Trophoblast cell (in vitro differentiated cells and primary cell): ENCODE data around the gene MINDY4B.

Experiments
- DNase-seq, 2 donors: peaks; one replicate each; pipeline ENCODE4 v3.0.0-alpha.2; 2016
- H2AFZ ChIP-seq: 2 replicates; pipeline ENCODE4 v1.6.1; 2013; ENCODE audit warnings: low read length, moderate library complexity, mild to moderate bottlenecking; ENCODE audit not compliant: insufficient read depth, poor library complexity
- H2AK5ac ChIP-seq: 2 replicates; pipeline ENCODE4 v1.6.1; 2013; ENCODE audit warnings: mild to moderate bottlenecking, low read length
- H2BK120ac ChIP-seq: 2 replicates; pipeline ENCODE4 v1.6.1; 2013; ENCODE audit warnings: low read length, mild to moderate bottlenecking, moderate library complexity; ENCODE audit not compliant: insufficient read depth, poor library complexity
- H2BK12ac ChIP-seq: 2 replicates; pipeline ENCODE4 v1.6.1; 2013; ENCODE audit warnings: mild to moderate bottlenecking, low read length, moderate library complexity
- H2BK5ac ChIP-seq: 2 replicates; pipeline ENCODE4 v1.6.1; 2013; ENCODE audit warnings: low read length, low read depth, moderate library complexity, mild to moderate bottlenecking; ENCODE audit not compliant: poor library complexity
- H3K14ac ChIP-seq: 2 replicates; pipeline ENCODE4 v1.6.1; 2013; ENCODE audit warnings: mild to moderate bottlenecking, low read length
- H3K18ac ChIP-seq: 2 replicates; pipeline ENCODE4 v1.6.1; 2013; ENCODE audit warnings: mild to moderate bottlenecking, low read length
- H3K23ac ChIP-seq: 2 replicates; pipeline ENCODE4 v1.6.1; 2013; ENCODE audit warnings: low read length
- H3K27ac ChIP-seq: 2 replicates; pipeline ENCODE4 v1.5.1; 2013; ENCODE audit warnings: low read depth, mild to moderate bottlenecking, inconsistent platforms, low read length, moderate library complexity
- H3K27me3 ChIP-seq: 2 replicates; pipeline ENCODE4 v1.6.1; 2013; ENCODE audit warnings: inconsistent platforms, mild to moderate bottlenecking, low read length, moderate library complexity; ENCODE audit not compliant: insufficient read depth
- H3K36me3 ChIP-seq, 2 experiments: 1 replicate in 1 of 2; 2 replicates in 1 of 2; pipeline ENCODE4 v1.6.1; 2013; ENCODE audit warnings: low read length in 2 of 2, mild to moderate bottlenecking in 2 of 2, moderate library complexity in 1 of 2; ENCODE audit not compliant: insufficient read depth in 2 of 2, control insufficient read depth in 1 of 2
- H3K4ac ChIP-seq: 2 replicates; pipeline ENCODE4 v1.6.1; 2013; ENCODE audit warnings: low read depth, mild to moderate bottlenecking, low read length, moderate library complexity
- H3K4me1 ChIP-seq, 2 experiments: 1 replicate in 1 of 2; 2 replicates in 1 of 2; pipeline ENCODE4 v1.6.1; 2013; ENCODE audit warnings: low read length in 2 of 2, mild to moderate bottlenecking in 2 of 2, moderate library complexity in 1 of 2; ENCODE audit not compliant: insufficient read depth in 2 of 2, control insufficient read depth in 1 of 2
- H3K4me2 ChIP-seq: 2 replicates; pipeline ENCODE4 v1.6.1; 2013; ENCODE audit warnings: inconsistent platforms, mild to moderate bottlenecking, low read length, moderate library complexity
- H3K4me3 ChIP-seq: 2 replicates; pipeline ENCODE4 v1.5.1; 2013; ENCODE audit warnings: mild to moderate bottlenecking, low read depth, low read length, inconsistent platforms
- H3K79me1 ChIP-seq: one replicate; pipeline ENCODE4 v1.6.1; 2013; ENCODE audit warnings: low read length
- H3K79me2 ChIP-seq: 2 replicates; pipeline ENCODE4 v1.6.1; 2013; ENCODE audit warnings: low read length, mild to moderate bottlenecking; ENCODE audit not compliant: control insufficient read depth, insufficient read depth, poor library complexity
- H3K9ac ChIP-seq: 2 replicates; pipeline ENCODE4 v1.6.1; 2013; ENCODE audit warnings: mild to moderate bottlenecking, low read length
- H3K9me3 ChIP-seq: 2 replicates; pipeline ENCODE4 v1.6.1; 2013; ENCODE audit warnings: low read depth, mild to moderate bottlenecking, control low read depth, inconsistent platforms, low read length; ENCODE audit not compliant: insufficient read depth
- H4K12ac ChIP-seq: 2 replicates; pipeline ENCODE4 v1.6.1; 2013; ENCODE audit warnings: low read depth, mild to moderate bottlenecking, low read length, moderate library complexity
- H4K8ac ChIP-seq: 2 replicates; pipeline ENCODE4 v1.6.1; 2013; ENCODE audit warnings: low read depth, mild to moderate bottlenecking, low read length, moderate library complexity
- H4K91ac ChIP-seq: one replicate; pipeline ENCODE4 v1.6.1; 2013; ENCODE audit warnings: low read depth, mild to moderate bottlenecking, low read length, moderate library complexity
- WGBS: extraction: QIAGEN DNeasy Blood & Tissue Kit; methylation state at CpG from one replicate; pipeline ENCODE4 v1.1.7; 2013; ENCODE audit warnings: missing lambda C conversion rate; ENCODE audit not compliant: insufficient read length, insufficient coverage; ENCODE audit errors: extremely low coverage; 5-methylcytosine and 5-hydroxymethylcytosine counted together

Gene MINDY4B

GRCh38 chr3:150840802-150841515, 64.3 kb downstream of the MINDY4B start:
- Histone ChIP-seq H3K9me3 (no peaks in the 10 kb centered on the region), H3K27me3 (no peaks in the 10 kb centered on the region), H2AFZ (no peak overlapping the region), H3K36me3 (no peaks in the 10 kb centered on the region), H3K4me1 (no peaks in the 10 kb centered on the region), H3K79me2 (no peaks in the 10 kb centered on the region), H4K8ac (no peak overlapping the region), H4K12ac (no peak overlapping the region), H3K27ac (no peak overlapping the region), H2BK120ac (no peak overlapping the region), H3K23ac (no peak overlapping the region), H3K18ac (no peak overlapping the region), H3K4me2 (no peak overlapping the region), H3K4me3 (no peak overlapping the region), H3K14ac (no peak overlapping the region), H3K79me1 (no peaks in the 10 kb centered on the region), H3K9ac (no peak overlapping the region), H2BK5ac (no peak overlapping the region), H4K91ac (no peak overlapping the region), H3K4ac (no peak overlapping the region), H2BK12ac (no peak overlapping the region), H2AK5ac (no peak overlapping the region)
- DNase-seq, result no peak
- WGBS, result no CpG with 5 or more reads among the region's 4 CpGs

- peaks cover 2 to 4% of the 10 kb centered on the region in 2 experiments for H3K4me1 ChIP-seq
- no peaks in the 10 kb centered on the region for H3K27me3 ChIP-seq
- H2BK12ac ChIP-seq, result no peak overlapping the region
- H3K4me3 ChIP-seq, result no peak overlapping the region
- H2AK5ac ChIP-seq, result no peak overlapping the region
- DNase-seq, result no peak
- H3K9me3 ChIP-seq, result no peaks in the 10 kb centered on the region
- no peak overlapping the region for H2BK120ac ChIP-seq
- no peak overlapping the region for H3K14ac ChIP-seq
- no peak overlapping the region for H3K18ac ChIP-seq
- H3K79me2 ChIP-seq, result no peaks in the 10 kb centered on the region
- no peak overlapping the region for H4K8ac ChIP-seq
- no peak overlapping the region for H2AFZ ChIP-seq
- WGBS, result 100% methylated on average over 6 of the region's 7 CpGs
- no peak overlapping the region for H3K4ac ChIP-seq
- H3K9ac ChIP-seq, result no peak overlapping the region
- no peak overlapping the region for H3K4me2 ChIP-seq
- no peak overlapping the region for H3K27ac ChIP-seq
- no peaks in the 10 kb centered on the region for H3K36me3 ChIP-seq
- H2BK5ac ChIP-seq, result no peak overlapping the region
- H4K12ac ChIP-seq, result no peak overlapping the region
- H3K79me1 ChIP-seq, result no peaks in the 10 kb centered on the region
- H4K91ac ChIP-seq, result no peak overlapping the region
- H3K23ac ChIP-seq, result no peak overlapping the region
These were observed 74.5 kb downstream of the MINDY4B start for GRCh38 chr3:150830745-150831144.

GRCh38 chr3:150830094-150830681, 75.1 kb downstream of the MINDY4B start:
- Histone ChIP-seq H3K79me2 (no peaks in the 10 kb centered on the region), H3K27me3 (no peaks in the 10 kb centered on the region), H3K79me1 (no peaks in the 10 kb centered on the region), H3K27ac (no peak overlapping the region), H2BK5ac (no peak overlapping the region), H3K9me3 (no peaks in the 10 kb centered on the region), H4K91ac (no peak overlapping the region), H3K4me3 (no peak overlapping the region), H3K36me3 (no peaks in the 10 kb centered on the region), H3K9ac (no peak overlapping the region), H4K12ac (no peak overlapping the region), H3K4me2 (no peak overlapping the region), H3K14ac (no peak overlapping the region), H4K8ac (no peak overlapping the region), H2BK120ac (no peak overlapping the region), H3K4me1 (peaks cover 2 to 4% of the 10 kb centered on the region in 2 experiments), H3K18ac (no peak overlapping the region), H2AFZ (no peak overlapping the region), H3K4ac (no peak overlapping the region), H2BK12ac (no peak overlapping the region), H2AK5ac (no peak overlapping the region), H3K23ac (no peak overlapping the region)
- DNase-seq, result peak; percentile 1 to 40
- WGBS, result no CpG with 5 or more reads among the region's 6 CpGs

- H3K4ac ChIP-seq, result no peak overlapping the region
- no peaks in the 10 kb centered on the region for H3K9me3 ChIP-seq
- no peaks in the 10 kb centered on the region for H3K36me3 ChIP-seq
- no peak overlapping the region for H2AFZ ChIP-seq
- no peak overlapping the region for H3K18ac ChIP-seq
- H3K79me1 ChIP-seq, result no peaks in the 10 kb centered on the region
- no peak overlapping the region for H4K8ac ChIP-seq
- no peak overlapping the region for H3K4me2 ChIP-seq
- no CpG with 5 or more reads among the region's 6 CpGs for WGBS
- H3K9ac ChIP-seq, result no peak overlapping the region
- no peak overlapping the region for H3K4me3 ChIP-seq
- H4K12ac ChIP-seq, result no peak overlapping the region
- no peak overlapping the region for H2BK120ac ChIP-seq
- H2BK5ac ChIP-seq, result no peak overlapping the region
- H3K27ac ChIP-seq, result no peak overlapping the region
- no peaks in the 10 kb centered on the region for H3K79me2 ChIP-seq
- no peak for DNase-seq
- H2AK5ac ChIP-seq, result no peak overlapping the region
- no peaks in the 10 kb centered on the region for H3K27me3 ChIP-seq
- H4K91ac ChIP-seq, result no peak overlapping the region
- H3K14ac ChIP-seq, result no peak overlapping the region
- H2BK12ac ChIP-seq, result no peak overlapping the region
- H3K23ac ChIP-seq, result no peak overlapping the region
- H3K4me1 ChIP-seq, result peaks cover 2 to 4% of the 10 kb centered on the region in 2 experiments
These were observed 75.8 kb downstream of the MINDY4B start for GRCh38 chr3:150829408-150829807.
